Stimulated activated CD8-positive, alpha-beta memory T cell treated with anti-CD3 and anti-CD28 coated beads, Interleukin-12 subunit alpha, Interleukin-12 subunit beta, amount 100 ng/mL, for 24 hours (primary cell): ENCODE results near the gene C1QTNF2.

Source experiments
- DNase-seq: peaks from one replicate; pipeline ENCODE4 v3.0.0-alpha.2; 2020; ENCODE audit errors: extremely low read depth

Gene C1QTNF2

DNA sequence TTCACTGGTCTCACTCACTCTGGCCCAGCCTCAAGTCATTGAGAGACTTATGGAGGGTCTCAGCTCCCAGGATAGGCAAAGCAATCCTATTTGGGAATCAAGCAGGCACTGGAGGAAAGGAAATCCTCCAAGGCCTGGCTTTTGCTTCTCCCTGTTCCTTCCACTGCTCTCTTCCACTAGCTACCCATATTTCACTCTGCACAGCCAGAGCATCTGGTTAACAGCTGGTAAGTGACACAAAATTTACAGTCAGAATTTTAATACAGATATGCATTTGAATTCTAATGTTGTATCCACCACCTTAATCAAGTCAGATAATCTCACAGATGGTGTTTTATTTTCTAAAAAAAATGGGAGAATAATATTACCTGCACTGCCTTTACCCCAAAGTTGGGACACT lies 868 bp upstream of the C1QTNF2 start:
- no peak for DNase-seq

DNA sequence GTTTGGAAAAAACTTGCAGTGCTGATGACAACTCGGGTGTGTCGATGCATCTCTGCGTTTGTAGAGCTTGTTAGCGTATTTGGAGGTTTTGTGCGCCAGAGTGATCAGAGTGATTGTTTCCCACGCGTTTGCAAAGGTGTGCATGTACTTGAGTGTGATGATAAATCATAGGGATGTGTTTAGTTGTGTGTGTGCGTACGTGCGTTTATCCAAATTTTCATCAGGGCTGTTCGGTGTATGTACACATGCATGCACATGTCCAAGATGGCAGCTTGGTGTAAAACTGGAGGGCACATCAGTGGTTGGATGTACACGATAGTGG lies 248 bp upstream of the C1QTNF2 start:
- DNase-seq, result no peak

DNA sequence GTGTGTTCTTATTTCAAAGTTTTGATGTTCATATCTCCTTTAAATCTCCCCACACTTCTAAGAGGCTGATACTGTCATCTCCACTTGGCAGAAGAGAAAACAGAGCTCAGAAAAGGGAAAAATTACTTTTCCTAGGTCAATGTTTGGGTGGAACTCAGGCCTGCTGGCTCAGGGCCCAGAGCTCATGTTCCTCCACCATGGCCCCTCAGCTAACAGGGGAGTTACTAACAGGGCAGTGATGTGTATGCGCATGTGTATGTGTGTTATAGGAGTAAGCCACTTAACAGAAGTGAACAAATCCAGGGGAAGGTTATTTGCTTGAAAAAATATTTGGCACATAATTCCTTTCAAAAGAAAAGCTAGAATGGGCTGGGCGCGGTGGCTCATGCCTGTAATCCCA lies 2.5 kb downstream of the C1QTNF2 start:
- DNase-seq, result no peak

DNA sequence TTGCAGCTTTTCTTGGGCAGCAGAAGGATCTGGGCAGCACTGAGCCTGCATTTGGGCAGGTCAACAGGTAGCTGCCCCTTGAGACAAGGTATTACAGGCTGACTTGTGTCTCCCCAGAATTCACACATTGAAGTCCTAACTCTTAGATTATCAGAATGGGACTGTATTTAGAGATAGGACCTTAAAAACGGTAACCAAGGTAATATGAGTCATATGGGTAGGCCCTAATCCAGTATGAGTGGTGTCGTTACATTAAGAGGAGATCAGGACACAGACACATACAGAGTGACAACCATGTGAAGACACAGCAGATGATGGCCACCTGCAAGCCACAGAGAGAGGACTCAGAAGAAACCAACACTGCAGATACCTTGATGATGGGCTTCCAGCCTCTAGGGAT lies 3.2 kb downstream of the C1QTNF2 start:
- DNase-seq, result no peak

DNA sequence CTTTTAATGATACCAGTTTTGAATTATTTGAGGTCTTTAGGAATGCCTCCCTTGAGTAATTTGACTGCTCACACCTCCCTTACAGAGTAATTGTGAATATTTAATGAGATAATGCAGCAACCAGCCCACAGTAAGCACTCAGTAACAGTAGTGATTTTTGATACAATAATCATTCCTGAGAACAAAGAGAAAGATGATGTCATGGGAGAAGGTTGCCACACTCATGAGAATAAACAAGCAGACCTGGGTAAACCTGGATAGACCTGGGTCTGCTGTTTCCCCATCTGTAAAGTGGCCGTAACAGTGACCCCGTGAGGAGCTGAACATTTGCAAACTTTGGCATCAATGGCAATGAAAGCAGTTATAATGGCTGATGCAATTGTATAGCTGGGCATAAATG lies 4.2 kb downstream of the C1QTNF2 start:
- DNase-seq, result no peak

DNA sequence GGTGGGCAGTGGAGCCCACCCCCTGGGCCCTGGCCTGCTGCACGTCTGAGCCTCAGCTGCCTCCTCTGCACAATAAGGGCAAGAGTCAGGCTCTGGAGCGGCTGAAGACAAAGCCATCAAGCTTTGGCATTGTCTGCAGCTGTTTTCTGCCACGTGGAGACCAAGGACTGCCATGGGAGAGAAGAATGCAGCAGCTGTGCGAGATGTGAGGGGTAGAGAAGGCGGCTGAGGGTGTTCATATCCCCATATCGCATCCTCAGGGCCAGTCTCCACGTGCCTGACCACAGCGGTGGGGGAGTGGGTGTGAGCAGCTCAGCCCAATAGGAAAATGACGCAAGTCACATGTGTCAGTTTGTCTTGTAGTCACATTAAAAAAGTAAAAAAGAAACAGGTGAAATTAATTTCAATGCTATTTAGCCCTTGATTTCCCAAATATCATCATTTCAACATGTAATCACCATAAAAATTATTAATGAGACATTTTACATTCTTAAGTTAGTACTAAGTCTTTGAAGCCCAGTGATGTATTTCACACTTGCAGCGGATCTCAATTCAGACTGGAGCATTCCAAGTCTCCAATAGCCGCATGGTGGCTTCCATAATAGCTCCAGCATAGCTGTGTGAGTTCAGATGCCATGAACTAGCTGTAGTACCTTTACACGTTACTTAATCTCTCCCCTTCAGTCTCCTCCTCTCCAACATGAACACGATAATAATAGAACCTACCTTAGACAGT lies 6.6 kb downstream of the C1QTNF2 start:
- no peak for DNase-seq

DNA sequence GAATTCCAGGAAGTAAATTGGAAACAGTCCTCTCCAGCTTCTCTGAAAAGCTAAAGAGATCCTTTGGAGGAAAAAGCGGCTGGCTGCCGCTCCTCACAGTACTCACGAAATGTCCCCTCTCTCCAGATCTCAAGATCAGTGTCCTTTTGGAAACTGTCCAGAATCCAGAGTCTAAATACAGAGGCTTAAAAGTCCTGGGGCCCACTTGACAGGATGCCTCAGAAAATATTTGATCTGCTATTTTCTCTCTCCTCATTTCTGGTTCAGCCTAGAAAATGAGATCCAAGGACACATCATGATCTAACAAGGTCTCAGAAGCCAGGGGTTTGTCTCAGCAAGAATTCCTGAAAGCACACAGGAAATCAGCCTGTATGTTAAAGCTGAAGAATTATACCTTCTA lies 7.2 kb downstream of the C1QTNF2 start:
- no peak for DNase-seq

DNA sequence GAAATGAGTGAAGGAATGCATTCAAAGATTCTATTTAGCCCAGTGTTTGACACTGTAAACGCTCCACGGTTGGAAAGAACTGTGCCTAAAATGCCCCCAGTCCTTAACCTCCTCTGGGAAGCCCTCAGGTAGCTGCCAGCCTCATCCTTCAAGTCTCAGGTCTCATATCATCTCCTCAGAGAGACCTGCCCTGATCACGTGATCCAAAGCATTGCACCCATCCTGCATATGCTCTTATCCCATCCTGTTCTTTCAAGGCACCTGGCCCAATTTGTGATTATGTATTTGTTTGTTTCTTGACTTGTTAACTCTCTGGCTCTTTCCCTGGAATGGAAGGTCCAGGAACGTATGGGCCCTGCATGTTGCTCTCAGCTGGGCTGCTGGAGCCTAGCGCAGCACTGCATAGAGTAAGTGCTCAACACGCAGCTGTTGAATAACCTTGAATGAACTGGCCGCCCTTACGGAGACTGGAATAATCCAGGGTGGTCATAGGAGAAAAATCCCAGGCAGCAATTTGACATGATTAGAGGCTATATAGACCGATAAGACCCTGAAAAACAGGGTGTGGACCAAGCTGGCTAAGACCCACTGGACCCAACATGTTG lies 8.7 kb downstream of the C1QTNF2 start:
- no peak for DNase-seq

DNA sequence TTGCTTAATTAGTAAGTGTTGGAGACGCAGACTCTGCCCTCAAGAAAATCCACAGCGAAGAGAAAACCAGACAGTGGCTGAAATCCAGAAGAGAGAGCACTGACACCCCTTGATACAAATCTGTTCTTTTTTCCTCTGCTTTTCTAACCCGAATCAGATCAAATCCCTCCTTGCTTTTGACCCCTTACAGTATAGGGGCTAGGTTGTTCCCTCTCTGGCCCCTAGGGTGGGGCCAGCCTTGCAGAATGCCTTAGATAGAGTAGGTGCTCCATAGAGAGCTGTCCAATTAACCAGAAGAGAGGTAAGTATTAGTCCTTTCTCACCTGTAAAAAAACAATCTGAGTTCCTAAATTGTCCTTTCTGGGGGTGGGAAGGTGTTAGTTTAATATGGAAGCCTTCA lies 10.1 kb downstream of the C1QTNF2 start:
- DNase-seq, result no peak

DNA sequence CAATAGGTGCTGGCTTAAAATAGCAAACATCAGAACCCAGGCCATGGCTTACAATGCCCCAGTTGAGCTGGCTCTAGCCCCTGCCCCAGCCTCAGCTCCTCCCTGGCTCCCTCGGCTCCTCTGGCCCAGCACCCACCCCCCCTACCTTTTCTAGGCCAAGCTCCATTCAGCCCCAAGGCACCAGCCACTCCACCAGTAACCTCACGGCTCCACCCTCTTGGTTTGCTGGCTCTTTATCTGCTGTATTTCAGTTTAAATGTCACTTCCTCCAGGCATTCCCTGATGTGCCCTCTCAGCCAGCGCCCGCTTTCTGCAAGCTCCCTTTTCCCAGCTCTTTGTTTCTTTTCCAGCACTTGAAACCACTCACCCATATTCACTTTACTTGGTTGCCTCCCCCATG lies 10.6 kb downstream of the C1QTNF2 start:
- no peak for DNase-seq

DNA sequence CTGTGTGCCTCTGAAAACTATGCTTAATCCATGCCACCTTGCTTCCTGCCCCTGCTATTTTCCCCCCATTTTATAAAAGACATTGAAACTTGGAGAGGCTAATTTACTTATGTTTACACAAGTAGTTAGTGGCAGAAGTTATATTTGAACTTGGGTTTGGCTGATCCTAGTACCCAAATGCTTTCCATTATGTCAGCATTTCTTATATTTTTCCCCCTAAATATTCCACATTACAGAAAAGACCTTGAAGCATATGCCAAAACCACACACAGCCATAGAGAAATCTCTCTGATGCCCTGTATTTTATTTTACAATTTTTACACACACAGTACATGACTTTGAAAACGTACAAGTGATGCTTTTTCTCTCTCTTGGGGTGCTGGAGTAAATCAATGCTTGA lies 11.2 kb downstream of the C1QTNF2 start:
- no peak for DNase-seq

DNA sequence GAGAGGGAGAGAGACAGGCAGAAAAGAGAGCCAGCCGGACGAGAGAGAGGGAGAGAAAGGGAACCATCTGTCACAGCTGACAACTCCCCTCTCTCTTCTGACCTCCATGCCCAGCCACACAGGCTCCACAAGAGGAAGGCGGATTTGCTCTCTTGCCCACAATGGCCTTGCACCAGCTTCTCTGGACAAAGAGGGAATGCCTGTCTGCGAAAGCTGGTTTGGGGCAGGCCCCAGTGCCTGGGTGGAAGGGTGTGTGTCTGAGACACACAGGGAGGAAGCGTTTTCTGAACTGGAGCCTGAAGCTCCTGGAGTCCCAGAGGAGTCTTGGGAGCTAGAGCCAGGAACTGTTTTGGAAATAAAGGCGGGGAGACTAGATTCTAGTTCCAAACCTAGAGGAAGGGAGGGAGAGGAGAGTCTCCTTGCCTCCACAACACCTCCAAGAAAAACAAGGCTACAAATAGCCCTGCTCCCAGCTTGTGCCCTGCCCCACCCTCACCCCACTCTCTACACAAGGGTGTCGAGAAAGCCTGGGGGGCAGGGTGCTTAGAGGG lies 12.5 kb downstream of the C1QTNF2 start:
- DNase-seq, result no peak

DNA sequence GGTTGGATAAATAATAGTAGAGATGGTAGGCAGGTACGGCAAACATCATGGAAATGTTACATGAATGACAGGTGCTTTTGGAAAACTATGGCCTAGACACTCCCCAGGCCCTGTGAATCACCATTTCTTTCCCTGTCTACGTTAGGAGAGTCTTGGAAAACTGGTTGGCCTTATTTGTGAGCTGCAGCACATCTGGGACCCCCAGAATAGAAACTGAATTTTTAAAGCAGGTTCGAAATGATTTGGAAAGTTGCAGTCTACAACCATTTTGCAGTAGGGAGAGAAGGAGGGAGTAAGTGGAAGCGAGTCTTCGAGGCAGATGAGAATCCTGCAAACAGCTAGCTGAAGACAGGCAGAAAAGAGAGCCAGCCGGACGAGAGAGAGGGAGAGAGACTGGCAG lies 13.0 kb downstream of the C1QTNF2 start:
- DNase-seq, result no peak

DNA sequence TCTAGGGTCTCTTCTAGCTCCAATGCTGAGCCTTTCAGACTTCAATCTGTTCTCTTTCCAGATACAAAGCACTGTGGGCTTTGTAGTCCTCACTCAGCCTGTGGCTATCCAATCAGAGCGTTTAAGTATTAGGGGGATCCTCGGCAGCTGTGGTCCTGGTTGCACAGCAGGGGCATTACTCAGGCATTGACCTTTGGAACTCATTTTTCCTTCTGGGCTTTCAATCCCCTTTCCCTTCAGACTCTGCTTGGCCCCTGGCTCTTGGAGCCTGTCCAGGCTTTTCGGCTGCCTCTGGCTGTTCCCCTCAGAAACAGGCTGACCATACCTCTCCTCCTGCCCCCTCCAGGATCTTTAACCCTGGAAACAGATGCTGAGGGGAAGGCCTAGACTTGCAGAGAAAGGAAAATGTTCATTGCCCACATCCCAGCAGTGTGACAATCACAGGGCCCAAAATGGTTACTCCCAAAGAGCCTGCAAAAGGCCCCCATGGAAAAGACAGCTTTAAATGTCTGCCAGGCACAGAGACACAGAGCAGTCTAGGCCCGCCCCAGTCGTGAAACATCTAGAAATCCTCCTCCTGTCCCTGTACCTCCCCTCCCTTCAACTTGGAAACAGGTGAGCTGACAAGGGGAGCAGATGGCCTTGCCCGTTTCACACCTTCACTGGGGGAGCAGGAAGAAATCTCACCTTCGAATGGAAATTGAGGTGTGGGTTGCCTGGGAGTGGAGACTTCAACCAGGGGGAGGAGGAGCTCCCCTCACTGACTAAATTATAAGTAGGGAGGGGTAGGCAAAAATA lies 13.7 kb downstream of the C1QTNF2 start:
- DNase-seq, result no peak

DNA sequence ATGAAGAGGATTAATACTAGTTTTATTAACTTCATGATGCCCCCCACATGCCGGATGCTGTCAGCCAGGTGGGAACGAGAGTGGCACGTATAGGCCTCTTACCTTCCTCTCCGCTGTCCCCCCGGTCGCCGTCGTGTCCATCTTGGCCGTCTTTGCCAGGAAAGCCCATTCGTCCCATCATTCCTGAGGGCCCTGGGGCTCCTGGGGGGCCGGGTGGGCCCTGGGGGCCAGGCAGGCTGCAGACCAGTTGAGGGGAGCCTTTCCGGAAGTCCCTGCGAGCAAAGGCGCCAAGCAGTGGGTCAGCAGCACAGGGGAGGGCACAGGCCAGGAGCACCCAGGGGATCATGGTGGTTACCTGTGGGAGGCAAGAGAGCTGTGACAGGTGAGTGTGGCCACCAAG lies 15.8 kb downstream of the C1QTNF2 start:
- DNase-seq, result no peak

DNA sequence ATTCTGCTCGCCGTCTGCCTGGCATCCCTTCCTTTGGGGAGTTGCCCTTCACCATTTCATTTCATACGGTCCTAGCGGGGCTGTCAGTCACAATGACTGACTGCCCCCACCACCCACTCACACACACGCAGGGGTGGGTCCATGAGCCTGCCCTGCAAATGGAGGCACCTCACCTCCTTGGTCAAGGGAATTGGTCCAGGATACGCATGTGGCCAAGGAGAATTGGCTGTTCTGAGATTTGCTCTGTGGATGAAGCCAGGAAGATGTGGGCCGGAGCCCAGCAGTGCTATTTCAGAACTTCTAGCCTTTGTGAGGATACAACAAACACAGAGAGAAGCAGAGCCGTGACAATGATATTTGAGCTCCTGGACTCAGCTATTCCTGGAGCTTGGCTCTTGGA lies 17.0 kb downstream of the C1QTNF2 start:
- no peak for DNase-seq

DNA sequence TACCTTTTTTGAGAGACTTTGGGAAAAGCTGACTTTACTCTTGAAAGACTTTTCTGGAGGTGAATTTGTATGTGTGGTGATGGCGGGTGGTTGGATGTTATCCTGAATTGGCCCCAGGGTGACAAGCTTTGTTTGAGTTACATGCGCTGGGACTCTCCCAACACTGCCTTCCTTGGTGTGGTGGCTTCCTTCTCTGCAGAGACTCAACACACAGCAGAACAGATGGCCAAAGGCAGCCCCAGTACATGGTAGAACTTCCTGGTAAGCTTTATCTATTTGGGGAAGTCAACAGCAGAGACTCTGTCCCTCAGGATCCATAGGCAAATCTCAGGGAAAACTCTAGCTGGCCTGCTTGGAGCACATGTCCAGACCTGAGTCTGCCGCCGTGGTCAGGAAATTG lies 18.1 kb downstream of the C1QTNF2 start:
- DNase-seq, result no peak

DNA sequence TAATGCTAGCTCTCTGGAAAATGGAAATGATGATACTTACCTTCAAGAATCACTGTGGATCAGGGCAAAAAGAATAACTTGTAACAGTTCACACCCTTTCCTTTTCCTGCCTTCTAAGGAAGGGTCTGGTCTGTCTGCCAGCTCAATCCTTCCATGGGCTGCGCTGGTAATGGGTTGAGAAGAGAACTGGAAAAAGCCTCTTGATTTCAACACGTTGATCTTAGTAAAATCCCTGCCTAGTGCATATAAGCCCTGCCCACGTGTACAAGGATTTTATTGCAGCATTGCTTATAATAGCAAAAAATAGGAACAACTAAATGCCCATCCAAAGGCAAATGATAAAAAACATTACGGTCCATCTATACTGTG lies 20.5 kb downstream of the C1QTNF2 start:
- DNase-seq, result no peak

DNA sequence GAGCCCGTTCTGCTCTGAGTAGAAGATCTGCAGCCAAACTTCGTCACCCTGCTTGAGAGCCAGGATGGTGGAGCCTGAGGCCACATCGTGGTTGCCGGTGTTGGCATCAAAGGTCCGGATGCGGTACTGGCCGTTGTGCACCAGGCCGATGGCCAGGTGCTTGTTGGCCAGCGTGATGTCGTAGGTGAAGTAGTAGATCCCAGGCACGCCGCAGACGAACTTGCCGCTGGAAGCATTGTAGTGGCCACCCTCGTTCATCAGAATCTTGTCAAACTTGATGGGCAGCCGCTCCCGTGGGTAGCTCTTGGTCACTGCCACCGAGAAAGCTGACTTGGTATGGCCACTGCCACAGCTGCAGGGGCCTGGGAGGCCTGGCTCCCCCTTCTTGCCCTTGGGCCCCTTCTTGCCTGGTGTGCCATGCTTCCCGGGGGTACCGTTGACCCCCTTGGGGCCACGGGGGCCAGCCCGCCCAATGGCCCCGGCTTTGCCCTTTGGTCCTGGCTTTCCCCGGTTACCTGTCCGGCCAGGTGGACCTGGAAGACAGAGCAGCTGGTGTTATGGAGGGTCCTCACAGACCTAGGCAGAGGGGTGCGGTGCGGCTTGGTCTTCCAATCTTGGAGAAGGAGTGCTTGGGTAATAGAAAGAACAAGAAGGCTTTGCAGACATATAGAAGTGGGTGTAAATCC lies 21.0 kb downstream of the C1QTNF2 start:
- no peak for DNase-seq

DNA sequence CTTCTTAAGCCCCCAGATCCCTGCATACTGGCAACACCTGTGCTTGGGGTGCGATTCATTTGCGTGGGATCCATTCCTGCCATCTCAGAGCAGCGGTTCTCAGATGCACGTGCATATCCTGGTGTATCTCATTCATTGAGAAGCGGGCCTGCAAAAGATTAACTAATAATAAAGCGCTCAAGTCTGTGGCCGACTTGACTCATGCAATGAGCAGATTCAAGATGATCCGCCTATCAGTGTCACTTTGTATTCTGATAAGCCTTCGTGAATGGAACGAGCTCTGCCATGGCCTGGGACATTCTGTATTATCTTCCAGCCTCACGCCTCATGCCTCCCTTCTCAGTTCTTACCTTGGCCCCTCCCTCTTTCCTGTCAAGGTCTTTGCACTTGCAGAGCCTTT lies 22.3 kb downstream of the C1QTNF2 start:
- no peak for DNase-seq

DNA sequence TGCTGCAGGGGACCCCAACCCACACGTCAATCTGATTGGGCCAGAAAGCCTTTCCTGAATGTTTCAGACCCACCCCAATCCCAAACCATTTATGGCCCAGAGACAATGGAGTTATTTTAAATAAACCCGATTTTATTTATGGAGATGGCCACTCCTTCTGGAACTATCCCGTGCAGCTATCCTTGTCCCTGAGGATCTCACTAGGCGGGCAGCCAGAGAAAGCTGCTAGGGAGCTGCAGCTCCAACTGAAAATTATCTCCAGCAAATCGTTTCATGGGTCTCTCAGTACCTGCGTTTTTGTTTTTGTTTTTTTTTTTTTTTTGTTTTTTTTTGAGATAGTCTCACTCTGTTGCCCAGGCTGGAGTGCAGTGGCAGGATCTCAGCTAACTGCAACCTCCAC lies 23.0 kb downstream of the C1QTNF2 start:
- DNase-seq, result no peak

DNA sequence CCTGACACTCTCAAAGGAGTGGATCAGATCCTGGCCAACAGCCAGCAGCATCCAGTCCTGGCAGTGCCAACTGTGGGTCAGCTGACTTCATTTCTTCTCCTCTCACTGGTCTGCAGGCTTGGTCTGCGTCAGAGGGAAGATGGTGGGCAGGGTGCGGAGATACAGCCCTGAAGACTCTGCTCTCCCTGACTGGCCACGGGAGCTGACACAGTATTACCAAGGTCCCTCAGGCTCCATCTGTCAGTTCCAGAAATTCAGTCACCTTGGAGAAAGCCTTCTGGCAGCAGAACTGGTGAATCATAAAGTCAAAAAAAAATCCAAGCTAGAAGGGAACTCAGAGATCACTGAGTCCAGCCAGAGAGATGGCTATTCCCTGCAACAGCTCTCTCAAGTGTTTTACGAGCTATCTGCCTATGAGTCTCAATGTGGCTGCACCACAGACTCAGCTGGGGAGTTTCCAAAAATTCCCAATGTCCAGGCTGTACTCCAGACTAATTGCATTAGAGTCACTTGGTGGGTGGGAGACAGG lies 27.9 kb downstream of the C1QTNF2 start:
- DNase-seq, result no peak
